PC-3 (cell line): ENCODE data around the gene PCDHGA5. TPM values are rescaled to one million over a fixed set of nuclear protein-coding genes. Genes with fewer than 3 reads are reported as not detected.

Experiments
- ATAC-seq: fragments of 200-7000 bp; cut with Tn5 transposase; 2 replicates; pipeline ENCODE4 v1.9.1; 2020; ENCODE audit warnings: mild to moderate bottlenecking, moderate library complexity
- BruUV-seq: library from RNA; stranded (reverse); fragments of 400-500 nt; replicated peaks from 2 replicates; lab custom pipeline; 2021; lab: Mats Ljungman, UMichigan
- CTCF ChIA-PET: fragments of 300-600 bp; sonication (Branson Sonifier 250); formaldehyde crosslinking; loops from one replicate; lab custom pipeline; 2022; ENCODE audit warnings: antibody characterized with exemption; lab: Charles Lee
- POLR2A ChIA-PET: fragments of 300-600 bp; sonication (Branson Sonifier 250); formaldehyde crosslinking; loops from one replicate; lab custom pipeline; 2022; ENCODE audit warnings: antibody characterized with exemption; ENCODE audit not compliant: unreplicated experiment; lab: Charles Lee
- DNase-seq: peaks from one replicate; pipeline ENCODE4 v3.0.0-alpha.2; 2015
- H2AFZ ChIP-seq: fragments of 300-600 bp; sonication (generic); 2 replicates; pipeline ENCODE4 v1.6.0; 2016; ENCODE audit warnings: antibody characterized with exemption, low read length
- H3F3A ChIP-seq: fragments of 300-600 bp; sonication (generic); one replicate; pipeline ENCODE4 v1.6.0; 2017; ENCODE audit warnings: antibody characterized with exemption, low read length, control low read depth, mild to moderate bottlenecking; ENCODE audit not compliant: unreplicated experiment
- H3K27ac ChIP-seq: fragments of 300-600 bp; sonication (generic); 2 replicates; pipeline ENCODE4 v1.5.1; 2016; ENCODE audit warnings: mild to moderate bottlenecking, low read length
- H3K27me3 ChIP-seq: fragments of 300-600 bp; sonication (generic); 2 replicates; pipeline ENCODE4 v1.6.1; 2016; ENCODE audit warnings: low read length, mixed read lengths
- H3K36me3 ChIP-seq: fragments of 300-600 bp; sonication (generic); 2 replicates; pipeline ENCODE4 v1.6.1; 2016; ENCODE audit warnings: low read depth, mixed run types, low read length, mixed read lengths
- H3K4me1 ChIP-seq: fragments of 300-600 bp; sonication (generic); 2 replicates; pipeline ENCODE4 v1.5.1; 2016; ENCODE audit warnings: low read length; ENCODE audit not compliant: insufficient read depth
- H3K4me2 ChIP-seq: fragments of 300-600 bp; sonication (generic); 2 replicates; pipeline ENCODE4 v1.6.0; 2016; ENCODE audit warnings: low read length
- H3K4me3 ChIP-seq: fragments of 300-600 bp; sonication (generic); 2 replicates; pipeline ENCODE4 v1.5.1; 2016; ENCODE audit warnings: mild to moderate bottlenecking, low read length, mixed read lengths
- H3K79me2 ChIP-seq: fragments of 300-600 bp; sonication (generic); 2 replicates; pipeline ENCODE4 v1.6.1; 2017; ENCODE audit warnings: low read length, mixed read lengths
- H3K9ac ChIP-seq: fragments of 300-600 bp; sonication (generic); 2 replicates; pipeline ENCODE4 v1.6.0; 2016; ENCODE audit warnings: mild to moderate bottlenecking, low read length
- H3K9me2 ChIP-seq: fragments of 300-600 bp; sonication (generic); replicated peaks from 2 replicates; pipeline ENCODE4 v1.6.1; 2016; ENCODE audit warnings: mixed run types, low read length, mixed read lengths
- H3K9me3 ChIP-seq: fragments of 300-600 bp; sonication (generic); 2 replicates; pipeline ENCODE4 v1.6.1; 2016; ENCODE audit warnings: low read length, mixed read lengths
- H4K20me1 ChIP-seq: fragments of 300-600 bp; sonication (generic); 2 replicates; pipeline ENCODE4 v1.6.1; 2016; ENCODE audit warnings: low read length, mixed read lengths
- EZH2 ChIP-seq: fragments of 300-600 bp; sonication (generic); IDR thresholded peaks from one replicate; pipeline ENCODE4 v1.6.1; 2017; ENCODE audit warnings: antibody characterized with exemption, mild to moderate bottlenecking, low read length; ENCODE audit not compliant: unreplicated experiment
- EZH2phosphoT487 ChIP-seq: fragments of 300-600 bp; sonication (generic); IDR thresholded peaks from 2 replicates; pipeline ENCODE4 v1.6.1; 2018; ENCODE audit warnings: mild to moderate bottlenecking, antibody characterized with exemption, low read length, borderline replicate concordance
- intact Hi-C: fragments of 100-400 bp; cut with micrococcal nuclease; formaldehyde crosslinking; loops from 2 replicates; pipeline ENCODE4 v1.9.0; 2023
- total RNA-seq: library from RNA; depleted of rRNA; stranded (reverse); fragments of >200 nt; gene quantifications from 2 replicates; pipeline ENCODE4 v1.2.3, GENCODE V29; 2014
- TF ChIP-seq, protein P1 (sequence below): fragments of 300-600 bp; sonication (generic); conservative IDR thresholded peaks from 2 replicates; pipeline ENCODE4 v1.5.1; 2017; ENCODE audit warnings: antibody characterized with exemption, low read depth, mild to moderate bottlenecking, low read length

PCDHGA5 gene
- total RNA-seq, 1 experiment from 2014 or later: 0.98 TPM

DNA sequence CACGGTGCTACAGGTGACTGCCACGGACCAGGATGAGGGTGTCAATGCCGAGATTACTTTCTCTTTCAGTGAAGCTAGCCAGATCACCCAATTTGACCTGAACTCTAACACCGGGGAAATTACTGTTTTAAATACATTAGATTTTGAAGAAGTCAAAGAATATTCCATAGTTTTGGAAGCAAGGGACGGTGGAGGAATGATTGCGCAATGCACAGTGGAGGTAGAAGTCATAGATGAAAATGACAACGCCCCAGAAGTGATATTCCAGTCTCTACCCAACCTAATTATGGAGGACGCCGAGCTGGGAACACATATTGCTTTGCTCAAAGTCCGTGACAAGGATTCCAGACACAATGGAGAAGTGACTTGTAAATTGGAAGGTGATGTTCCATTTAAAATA lies 24.7 kb downstream of the PCDHGA5 start:
- no peak for ATAC-seq
- no peaks in the 10 kb centered on the region for H4K20me1 ChIP-seq
- H3K4me2 ChIP-seq: no peak overlapping the region

DNA sequence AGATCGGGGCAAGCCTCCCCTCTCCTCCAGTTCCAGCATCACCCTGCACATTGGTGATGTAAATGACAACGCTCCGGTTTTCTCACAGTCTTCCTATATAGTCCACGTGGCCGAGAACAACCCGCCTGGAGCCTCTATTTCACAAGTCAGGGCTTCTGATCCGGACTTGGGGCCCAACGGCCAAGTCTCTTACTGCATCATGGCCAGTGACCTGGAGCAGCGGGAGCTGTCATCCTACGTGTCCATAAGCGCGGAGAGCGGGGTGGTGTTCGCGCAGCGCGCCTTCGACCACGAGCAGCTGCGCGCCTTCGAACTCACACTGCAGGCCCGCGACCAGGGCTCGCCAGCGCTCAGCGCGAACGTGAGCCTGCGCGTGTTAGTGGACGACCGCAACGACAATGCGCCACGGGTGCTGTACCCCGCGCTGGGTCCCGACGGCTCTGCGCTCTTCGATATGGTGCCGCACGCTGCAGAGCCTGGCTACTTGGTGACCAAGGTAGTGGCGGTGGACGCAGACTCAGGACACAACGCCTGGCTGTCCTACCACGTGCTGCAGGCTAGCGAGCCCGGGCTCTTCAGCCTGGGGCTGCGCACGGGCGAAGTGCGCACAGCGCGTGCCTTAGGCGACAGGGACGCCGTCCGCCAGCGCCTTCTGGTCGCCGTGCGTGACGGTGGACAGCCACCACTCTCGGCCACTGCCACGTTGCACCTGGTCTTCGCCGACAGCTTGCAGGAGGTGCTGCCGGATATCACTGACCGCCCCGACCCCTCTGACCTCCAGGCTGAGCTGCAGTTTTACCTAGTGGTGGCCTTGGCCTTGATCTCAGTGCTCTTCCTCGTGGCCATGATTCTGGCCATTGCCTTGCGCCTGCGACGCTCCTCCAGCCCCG lies 25.4 kb downstream of the PCDHGA5 start:
- no peak overlapping the region for H3K9ac ChIP-seq
- no peaks in the 10 kb centered on the region for H3K27me3 ChIP-seq
- H3K36me3 ChIP-seq: no peaks in the 10 kb centered on the region
- ChIA-PET CTCF (no interaction called here), POLR2A (interaction anchor here (0.6 kb wide), 1 partner anchor 41 kb away, joined by 10 read pairs; no protein-coding TSS in a partner anchor)
- ATAC-seq (no peak), DNase-seq (no peak)
- H3K4me3 ChIP-seq: no peak overlapping the region
- H3K9me2 ChIP-seq: no peaks in the 10 kb centered on the region
- no TSS peak for BruUV-seq
- H4K20me1 ChIP-seq: no peaks in the 10 kb centered on the region
- H3F3A ChIP-seq: no peaks in the 10 kb centered on the region
- H3K27ac ChIP-seq: no peak overlapping the region
- H2AFZ ChIP-seq: no peak overlapping the region
- H3K9me3 ChIP-seq: 0 out of 2 replicates have a peak, but pooled peaks cover 6% of the 10 kb centered on the region
- H3K4me1 ChIP-seq: no peaks in the 10 kb centered on the region
- intact Hi-C loops: no loop called here
- H3K4me2 ChIP-seq: no peak overlapping the region
- TF ChIP-seq, protein P1, sequence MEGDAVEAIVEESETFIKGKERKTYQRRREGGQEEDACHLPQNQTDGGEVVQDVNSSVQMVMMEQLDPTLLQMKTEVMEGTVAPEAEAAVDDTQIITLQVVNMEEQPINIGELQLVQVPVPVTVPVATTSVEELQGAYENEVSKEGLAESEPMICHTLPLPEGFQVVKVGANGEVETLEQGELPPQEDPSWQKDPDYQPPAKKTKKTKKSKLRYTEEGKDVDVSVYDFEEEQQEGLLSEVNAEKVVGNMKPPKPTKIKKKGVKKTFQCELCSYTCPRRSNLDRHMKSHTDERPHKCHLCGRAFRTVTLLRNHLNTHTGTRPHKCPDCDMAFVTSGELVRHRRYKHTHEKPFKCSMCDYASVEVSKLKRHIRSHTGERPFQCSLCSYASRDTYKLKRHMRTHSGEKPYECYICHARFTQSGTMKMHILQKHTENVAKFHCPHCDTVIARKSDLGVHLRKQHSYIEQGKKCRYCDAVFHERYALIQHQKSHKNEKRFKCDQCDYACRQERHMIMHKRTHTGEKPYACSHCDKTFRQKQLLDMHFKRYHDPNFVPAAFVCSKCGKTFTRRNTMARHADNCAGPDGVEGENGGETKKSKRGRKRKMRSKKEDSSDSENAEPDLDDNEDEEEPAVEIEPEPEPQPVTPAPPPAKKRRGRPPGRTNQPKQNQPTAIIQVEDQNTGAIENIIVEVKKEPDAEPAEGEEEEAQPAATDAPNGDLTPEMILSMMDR: no peak
- no peak for TF ChIP-seq EZH2
- no peak for TF ChIP-seq EZH2phosphoT487
- no peaks in the 10 kb centered on the region for H3K79me2 ChIP-seq

More for the DNA sequence above, 24.7 kb downstream of the PCDHGA5 start:
- intact Hi-C loops: no loop called here
- Histone ChIP-seq H3K27ac (no peak overlapping the region), H3K9ac (no peak overlapping the region), H3K36me3 (no peaks in the 10 kb centered on the region), H3K79me2 (no peaks in the 10 kb centered on the region), H3K4me1 (no peaks in the 10 kb centered on the region), H3F3A (no peaks in the 10 kb centered on the region), H3K27me3 (no peaks in the 10 kb centered on the region), H3K9me2 (no peaks in the 10 kb centered on the region), H3K4me3 (no peak overlapping the region), H2AFZ (no peak overlapping the region), H3K9me3 (0 out of 2 replicates have a peak, but pooled peaks cover 6% of the 10 kb centered on the region)
- TF ChIP-seq EZH2 (no peak), EZH2phosphoT487 (no peak)
- TF ChIP-seq, protein P1: no peak
- no TSS peak for BruUV-seq
- POLR2A ChIA-PET: interaction anchor here (0.6 kb wide), 1 partner anchor 41 kb away, joined by 10 read pairs; no protein-coding TSS in a partner anchor
- CTCF ChIA-PET: no interaction called here
- DNase-seq: no peak
